Activated naive CD4-positive, alpha-beta T cell (primary cell): ENCODE results near the gene MORC4.

Experiments
- DNase-seq, 4 experiments: peaks; one replicate each; lab custom pipeline; 2025; lab: John Stamatoyannopoulos, UW

The MORC4 gene

GRCh38 chrX:106905064-106905708, 94.8 kb downstream of the MORC4 start:
- DNase-seq, result no peak

GRCh38 chrX:106903856-106904528, 96.0 kb downstream of the MORC4 start:
- DNase-seq, result no peak

- no peak for DNase-seq
These were observed 96.7 kb downstream of the MORC4 start, which contains the start of gene RIPPLY1 for GRCh38 chrX:106903291-106903824. TSS of gene RIPPLY1 (minus strand) at chrX:106903341. CDS start at chrX:106903287, 54 bp downstream.

- DNase-seq, result no peak
These were observed 97.3 kb downstream of the MORC4 start for GRCh38 chrX:106902684-106903083.

GRCh38 chrX:106901781-106902219, 98.2 kb downstream of the MORC4 start:
- no peak for DNase-seq

- DNase-seq, result no peak
These were observed 98.7 kb downstream of the MORC4 start for GRCh38 chrX:106901341-106901740.

- no peak for DNase-seq
These were observed 100.2 kb downstream of the MORC4 start for GRCh38 chrX:106899841-106900240.

GRCh38 chrX:106899276-106899675, 100.7 kb downstream of the MORC4 start:
- DNase-seq, result no peak

- DNase-seq, result no peak
These were observed 101.5 kb downstream of the MORC4 start for GRCh38 chrX:106898462-106898861.

- DNase-seq, result no peak
These were observed 102.8 kb downstream of the MORC4 start for GRCh38 chrX:106897259-106897658.

- no peak for DNase-seq
These were observed 105.0 kb downstream of the MORC4 start for GRCh38 chrX:106894978-106895452.

GRCh38 chrX:106894392-106894909, 105.6 kb downstream of the MORC4 start:
- DNase-seq, result peak in 2 of 4 experiments; percentile 0 to 16

GRCh38 chrX:106891762-106892460, 108.1 kb downstream of the MORC4 start:
- DNase-seq, result no peak
